Activated CD8-positive, alpha-beta T cell treated with anti-CD3 and anti-CD28 coated beads, Interleukin-2, amount 10 ng/mL, durations not matched to agents 7 days and 5 days (primary cell): Measurements from ENCODE around the gene TMEM9B. TPM values are rescaled to one million over a fixed set of nuclear protein-coding genes. Genes with fewer than 3 reads are reported as not detected.

ENCODE experiments used
- ATAC-seq: fragments of 150-1000 bp; cut with Tn5 transposase; one replicate; pipeline ENCODE4 v1.10.0; 2021; ENCODE audit warnings: moderate library complexity
- CTCF ChIA-PET: fragments of 350-600 bp; sonication (Branson Sonifier 250); formaldehyde crosslinking; loops from one replicate; lab custom pipeline; 2021; ENCODE audit warnings: antibody characterized with exemption; lab: Charles Lee
- POLR2A ChIA-PET: fragments of 350-600 bp; sonication (Branson Sonifier 250); formaldehyde crosslinking; loops from one replicate; lab custom pipeline; 2021; ENCODE audit warnings: antibody characterized with exemption; lab: Charles Lee
- DNase-seq: peaks from one replicate; pipeline ENCODE4 v3.0.0-alpha.2; 2020
- H3K27ac Mint-ChIP-seq: one replicate; pipeline ENCODE4 v1.8.0; 2021; ENCODE audit warnings: mild to moderate bottlenecking, mixed read lengths
- H3K27me3 Mint-ChIP-seq: one replicate; pipeline ENCODE4 v1.8.0; 2021; ENCODE audit warnings: low read depth, mixed read lengths
- H3K36me3 Mint-ChIP-seq: one replicate; pipeline ENCODE4 v1.8.0; 2021; ENCODE audit warnings: low read depth, mixed read lengths
- H3K4me1 Mint-ChIP-seq: one replicate; pipeline ENCODE4 v1.8.0; 2021; ENCODE audit warnings: low read depth, mixed read lengths
- H3K4me3 Mint-ChIP-seq: one replicate; pipeline ENCODE4 v1.8.0; 2021; ENCODE audit warnings: mild to moderate bottlenecking, mixed read lengths
- H3K9me3 Mint-ChIP-seq: one replicate; pipeline ENCODE4 v1.8.0; 2022; ENCODE audit warnings: mixed read lengths; ENCODE audit not compliant: insufficient read depth
- total RNA-seq, 2 experiments: library from RNA; stranded (reverse); gene quantifications; one replicate each; pipeline ENCODE4 v1.2.3, GENCODE V29; 2021

Gene TMEM9B
- total RNA-seq, 2 experiments from 2014 or later: 28.9 to 30.9 TPM

DNA sequence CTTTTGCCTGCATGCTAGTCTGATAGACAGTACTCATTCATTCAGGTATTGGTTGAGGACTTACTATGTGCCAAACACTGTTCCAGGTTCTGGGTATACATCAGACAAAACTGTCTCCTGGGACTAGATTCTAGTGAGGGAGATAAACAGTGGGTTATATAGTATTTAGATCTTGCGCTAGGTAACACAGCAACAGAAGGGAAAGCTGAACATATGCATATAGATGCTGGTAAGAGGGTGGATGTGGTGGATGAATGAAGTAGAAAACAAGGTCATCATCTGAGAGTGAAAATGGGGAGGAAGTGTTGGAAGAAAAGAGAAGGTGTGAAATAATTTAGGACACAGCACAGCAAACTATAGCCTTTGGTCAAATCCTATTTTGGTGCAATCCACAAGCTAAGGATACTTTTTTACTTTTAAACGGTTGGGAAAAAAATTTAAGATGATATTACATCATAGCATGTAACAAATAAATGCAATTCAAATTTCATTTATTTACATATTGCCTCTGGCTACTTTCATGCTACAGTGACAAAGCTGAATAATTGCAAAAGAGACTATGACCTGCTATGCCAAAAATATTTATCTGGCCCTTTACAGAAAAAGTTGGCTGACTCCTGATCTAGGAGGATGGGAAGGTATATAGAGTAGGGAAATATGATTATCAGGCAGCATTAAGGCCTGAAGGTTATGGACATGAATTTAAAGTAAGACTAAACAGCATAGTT lies 7.1 kb upstream of the TMEM9B start:
- Mint-ChIP-seq H3K27me3 (no peaks in the 10 kb centered on the region), H3K27ac (no peak overlapping the region), H3K4me1 (peaks cover 3% of the 10 kb centered on the region), H3K4me3 (no peak overlapping the region), H3K36me3 (no peaks in the 10 kb centered on the region), H3K9me3 (no peaks in the 10 kb centered on the region)
- ATAC-seq (no peak), DNase-seq (no peak)
- ChIA-PET CTCF (interaction anchor here (0.6 to 1.7 kb wide), 2 partner anchors 12 to 179 kb away, joined by 3 to 6 read pairs; no protein-coding TSS in a partner anchor), POLR2A (no interaction called here)

DNA sequence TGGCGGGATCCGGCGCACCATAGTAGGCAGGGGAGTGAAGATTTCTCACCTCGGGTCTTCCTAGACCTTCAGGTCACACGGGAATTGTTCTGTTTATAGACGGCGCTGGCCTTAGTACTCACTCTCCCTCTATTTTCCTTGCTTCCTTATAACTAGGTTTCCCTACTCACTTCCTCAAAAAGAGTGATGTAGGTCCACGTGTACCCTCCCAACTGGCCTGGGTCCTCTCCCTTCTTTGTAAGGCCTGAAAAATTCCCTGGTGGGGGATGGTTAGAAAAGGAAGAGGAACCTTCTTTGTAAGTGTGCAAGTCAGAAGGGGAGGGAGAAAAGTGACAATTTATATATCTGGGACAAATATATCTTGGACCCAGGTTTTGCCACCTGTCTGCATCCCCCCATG lies 2.9 kb upstream of the TMEM9B start:
- Mint-ChIP-seq H3K4me1 (peaks cover 19% of the 10 kb centered on the region), H3K4me3 (no peak overlapping the region), H3K27ac (no peak overlapping the region), H3K36me3 (no peaks in the 10 kb centered on the region), H3K9me3 (no peaks in the 10 kb centered on the region), H3K27me3 (no peaks in the 10 kb centered on the region)
- ChIA-PET CTCF (interaction anchor here (1.1 to 1.5 kb wide), 2 partner anchors 10 to 50 kb away, joined by 3 read pairs; no protein-coding TSS in a partner anchor), POLR2A (no interaction called here)
- ATAC-seq (no peak), DNase-seq (no peak)

DNA sequence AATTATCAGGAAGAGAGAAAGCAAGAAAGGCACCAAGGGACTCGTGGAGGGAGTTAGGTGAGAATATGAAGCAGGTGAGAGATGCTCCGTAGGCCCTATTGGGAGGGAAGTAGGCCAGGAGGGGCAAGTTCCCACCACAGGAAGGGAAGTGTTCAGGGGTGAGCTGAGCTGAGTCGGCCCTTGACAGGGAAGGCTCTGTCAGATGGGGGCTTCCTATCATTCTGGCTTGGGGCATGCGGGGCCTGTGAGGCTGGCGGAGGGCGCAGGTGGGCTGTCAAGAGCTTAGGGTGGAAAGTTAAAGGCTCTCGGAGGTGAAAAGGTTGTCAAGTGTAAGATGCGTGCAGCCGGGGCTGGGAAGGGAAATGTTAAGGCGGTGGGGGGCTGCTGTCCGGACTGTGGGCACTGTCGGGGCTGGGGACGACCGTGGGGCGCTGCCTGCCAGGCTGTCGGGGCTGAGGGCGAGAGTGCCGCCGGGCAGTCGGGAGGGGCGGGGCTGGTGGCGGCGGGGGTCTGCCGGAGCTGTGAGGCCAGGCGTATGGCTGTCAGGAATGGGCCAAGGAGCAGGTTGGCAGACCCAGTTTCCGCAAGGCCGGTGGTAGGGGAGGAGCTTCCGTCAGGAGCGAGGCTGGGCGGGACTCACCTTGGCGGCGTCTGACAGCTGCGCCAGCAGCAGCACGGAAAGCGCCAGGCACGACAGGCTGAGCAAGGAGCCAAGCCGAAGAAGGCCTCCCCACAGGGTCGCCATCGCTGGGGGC lies 496 bp downstream of the TMEM9B start:
- Mint-ChIP-seq H3K27me3 (no peaks in the 10 kb centered on the region), H3K4me3 (peak overlapping the region; percentile 94), H3K4me1 (peaks cover 35% of the 10 kb centered on the region), H3K27ac (peak overlapping the region; percentile 94), H3K9me3 (no peaks in the 10 kb centered on the region), H3K36me3 (peaks cover 6% of the 10 kb centered on the region)
- ATAC-seq (peak; percentile 79), DNase-seq (peak; percentile 86)
- ChIA-PET CTCF (interaction anchor here (1.4 to 3.0 kb wide), 5 partner anchors 34 to 543 kb away, joined by 5 to 21 read pairs (median 9); no protein-coding TSS in a partner anchor), POLR2A (interaction anchor here (0.6 to 2.2 kb wide), 15 partner anchors 14 to 285 kb away, joined by 3 to 14 read pairs (median 3); partner anchors contain the start of genes AKIP1, RPL27A and TRIM66)

DNA sequence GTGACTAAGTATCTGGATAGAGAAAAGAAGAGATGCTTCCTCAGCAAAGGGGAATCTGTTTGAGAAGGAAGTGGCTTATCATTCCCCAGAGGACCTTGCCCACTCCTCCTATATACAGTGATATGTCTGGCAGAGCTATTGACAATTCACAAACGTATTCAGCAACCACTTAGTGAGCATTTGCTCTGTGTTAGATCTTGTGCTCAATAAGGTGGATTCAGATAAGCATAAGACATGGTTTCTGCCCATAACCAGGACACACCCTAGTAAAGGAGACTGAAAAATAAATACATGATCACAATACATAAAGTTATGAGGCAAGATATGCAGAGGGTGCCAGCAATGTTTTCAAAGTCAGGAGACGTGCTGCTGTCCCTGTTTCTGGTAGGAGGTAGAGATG lies 1.4 kb downstream of the TMEM9B start:
- Mint-ChIP-seq H3K27ac (peak overlapping the region; percentile 71), H3K9me3 (no peaks in the 10 kb centered on the region), H3K27me3 (no peaks in the 10 kb centered on the region), H3K4me3 (peak overlapping the region; percentile 94), H3K4me1 (peaks cover 38% of the 10 kb centered on the region), H3K36me3 (peaks cover 6% of the 10 kb centered on the region)
- no peak for ATAC-seq
- ChIA-PET POLR2A (interaction anchor here (1.8 to 2.2 kb wide), 2 partner anchors 37 to 280 kb away, joined by 9 to 14 read pairs; partner anchors contain the start of genes RPL27A and TRIM66), CTCF (interaction anchor here (1.0 to 3.0 kb wide), 4 partner anchors 48 to 311 kb away, joined by 3 to 21 read pairs (median 12); no protein-coding TSS in a partner anchor)
- DNase-seq: no peak

DNA sequence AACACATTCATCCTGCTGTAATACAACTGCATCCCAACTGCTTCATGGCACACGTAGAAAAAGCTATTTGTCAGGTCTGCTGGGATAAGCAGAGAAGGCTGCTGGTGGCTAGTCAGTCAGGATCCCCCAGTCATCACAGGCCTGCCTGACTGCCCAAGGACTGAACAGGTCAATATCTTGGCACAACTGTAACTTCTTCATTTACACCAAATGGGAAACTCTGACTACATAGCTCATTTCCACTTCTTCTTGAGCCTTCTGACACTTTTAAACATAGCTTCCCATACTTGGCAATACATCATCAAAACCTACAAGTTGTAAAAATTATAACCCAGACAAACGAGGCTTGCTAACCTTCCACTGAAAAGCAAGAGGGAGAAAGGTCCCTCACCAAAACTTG lies 2.8 kb downstream of the TMEM9B start:
- DNase-seq (no peak), ATAC-seq (no peak)
- Mint-ChIP-seq H3K4me1 (peaks cover 45% of the 10 kb centered on the region), H3K9me3 (no peaks in the 10 kb centered on the region), H3K4me3 (no peak overlapping the region), H3K36me3 (peaks cover 12% of the 10 kb centered on the region), H3K27me3 (no peaks in the 10 kb centered on the region), H3K27ac (no peak overlapping the region)
- ChIA-PET CTCF (interaction anchor here (0.7 to 6.5 kb wide), 7 partner anchors 14 to 545 kb away, joined by 3 to 141 read pairs (median 3); partner anchors contain the start of gene AKIP1), POLR2A (interaction anchor here (1.0 to 2.7 kb wide), 2 partner anchors 90 to 279 kb away, joined by 3 to 12 read pairs; partner anchors contain the start of genes RPL27A and TRIM66)

DNA sequence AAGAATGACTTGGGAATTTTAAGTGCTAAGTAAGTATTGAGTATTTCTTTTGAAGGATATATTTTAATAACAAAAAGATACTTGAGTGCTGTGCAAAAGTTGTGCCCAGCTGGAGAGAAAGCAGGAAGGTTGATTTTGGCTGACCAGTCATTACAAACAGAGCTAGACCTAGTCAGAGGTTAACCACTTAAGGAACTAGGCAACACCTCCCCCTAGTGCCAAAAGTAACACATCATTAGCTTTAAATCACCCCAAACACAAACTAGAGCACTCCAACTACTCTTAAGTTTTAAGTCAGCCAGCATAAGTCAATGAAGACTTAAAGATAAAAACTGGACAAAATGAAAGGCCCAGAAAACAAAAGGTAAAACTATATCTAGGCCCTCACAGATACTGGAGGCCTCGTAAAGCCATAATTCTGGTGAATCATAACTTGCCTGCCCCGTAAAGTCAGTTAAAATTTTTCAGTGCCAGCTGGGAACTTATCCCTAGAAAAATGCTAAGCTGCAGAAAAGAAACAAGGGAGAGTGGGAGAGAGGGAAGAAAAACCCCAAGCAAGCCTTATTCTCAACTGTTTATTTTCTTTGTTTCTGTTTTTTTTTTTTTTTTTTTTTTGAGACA lies 4.6 kb downstream of the TMEM9B start:
- H3K27me3 Mint-ChIP-seq: no peaks in the 10 kb centered on the region
- CTCF ChIA-PET: interaction anchor here (0.6 to 6.5 kb wide), 39 partner anchors 11 to 860 kb away, joined by 3 to 141 read pairs (median 4); partner anchors contain the start of genes AKIP1, ASCL3, RPL27A and TRIM66

DNA sequence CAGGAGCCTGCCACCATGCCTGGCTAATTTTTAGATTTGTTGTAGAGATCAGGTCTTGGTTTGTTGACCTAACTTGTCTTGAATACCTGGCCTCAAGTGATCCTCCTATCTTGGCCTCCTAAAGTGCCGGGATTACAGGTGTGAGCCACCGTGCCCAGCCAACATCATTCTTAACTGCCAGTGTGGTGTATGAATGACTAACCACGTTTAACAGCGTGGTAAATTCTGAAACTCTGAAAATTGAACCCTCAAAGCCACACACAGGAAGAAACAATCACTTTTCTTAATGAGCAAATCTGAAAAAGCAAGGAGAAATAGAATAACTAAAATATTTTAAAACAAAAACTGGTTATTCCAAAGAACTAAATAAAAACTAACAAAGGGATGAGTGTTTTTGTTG lies 7.4 kb downstream of the TMEM9B start:
- H3K36me3 Mint-ChIP-seq: peaks cover 37% of the 10 kb centered on the region
- no peak for ATAC-seq
- no peak overlapping the region for H3K27ac Mint-ChIP-seq
- ChIA-PET CTCF (interaction anchor here (0.5 to 6.5 kb wide), 6 partner anchors 10 to 645 kb away, joined by 3 to 141 read pairs (median 3); no protein-coding TSS in a partner anchor), POLR2A (interaction anchor here (0.6 kb wide), 1 partner anchor 11 kb away, joined by 3 read pairs; no protein-coding TSS in a partner anchor)
- peaks cover 30% of the 10 kb centered on the region for H3K4me1 Mint-ChIP-seq
- no peak for DNase-seq
- no peak overlapping the region for H3K4me3 Mint-ChIP-seq
- no peaks in the 10 kb centered on the region for H3K9me3 Mint-ChIP-seq
- H3K27me3 Mint-ChIP-seq: no peaks in the 10 kb centered on the region

More for the DNA sequence above, 4.6 kb downstream of the TMEM9B start:
- H3K4me3 Mint-ChIP-seq: no peak overlapping the region
- no peaks in the 10 kb centered on the region for H3K9me3 Mint-ChIP-seq
- H3K27ac Mint-ChIP-seq: peak overlapping the region; percentile 12
- POLR2A ChIA-PET: interaction anchor here (0.6 to 2.7 kb wide), 5 partner anchors 11 to 277 kb away, joined by 3 to 12 read pairs (median 5); partner anchors contain the start of genes RPL27A and TRIM66
- peak; percentile 59 for DNase-seq
- H3K4me1 Mint-ChIP-seq: peaks cover 38% of the 10 kb centered on the region
- peaks cover 19% of the 10 kb centered on the region for H3K36me3 Mint-ChIP-seq
- peak; percentile 17 for ATAC-seq

DNA sequence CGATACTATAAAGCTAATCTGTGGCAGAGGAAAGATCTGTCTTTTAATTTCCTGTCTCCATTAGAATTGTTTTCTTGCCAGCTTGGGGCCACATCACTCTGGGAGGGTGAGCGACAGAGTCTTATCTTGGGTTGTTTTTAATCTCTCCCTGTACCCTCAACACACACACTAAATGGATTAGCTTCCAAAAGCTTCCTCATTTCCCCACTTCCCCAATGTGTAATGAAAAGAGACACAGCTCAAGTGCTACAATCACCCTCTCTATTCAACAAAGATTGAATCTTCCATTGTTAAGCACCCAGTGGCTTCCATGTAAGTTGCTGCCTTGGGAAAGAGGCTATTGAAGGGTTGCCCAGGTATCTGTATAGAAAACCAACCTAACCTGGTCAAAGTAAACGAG lies 15.4 kb downstream of the TMEM9B start:
- peaks cover 4% of the 10 kb centered on the region for H3K27me3 Mint-ChIP-seq
- no peak overlapping the region for H3K27ac Mint-ChIP-seq
- ChIA-PET POLR2A (interaction anchor here (1.2 to 1.8 kb wide), 2 partner anchors 10 to 15 kb away, joined by 3 to 5 read pairs; partner anchors contain the start of gene TMEM9B), CTCF (interaction anchor here (1.0 to 5.3 kb wide), 3 partner anchors 8 to 34 kb away, joined by 3 to 27 read pairs (median 15); no protein-coding TSS in a partner anchor)
- H3K36me3 Mint-ChIP-seq: peaks cover 50% of the 10 kb centered on the region
- H3K4me3 Mint-ChIP-seq: no peak overlapping the region
- H3K9me3 Mint-ChIP-seq: no peaks in the 10 kb centered on the region
- H3K4me1 Mint-ChIP-seq: peaks cover 2% of the 10 kb centered on the region
- DNase-seq: no peak
- ATAC-seq: no peak

DNA sequence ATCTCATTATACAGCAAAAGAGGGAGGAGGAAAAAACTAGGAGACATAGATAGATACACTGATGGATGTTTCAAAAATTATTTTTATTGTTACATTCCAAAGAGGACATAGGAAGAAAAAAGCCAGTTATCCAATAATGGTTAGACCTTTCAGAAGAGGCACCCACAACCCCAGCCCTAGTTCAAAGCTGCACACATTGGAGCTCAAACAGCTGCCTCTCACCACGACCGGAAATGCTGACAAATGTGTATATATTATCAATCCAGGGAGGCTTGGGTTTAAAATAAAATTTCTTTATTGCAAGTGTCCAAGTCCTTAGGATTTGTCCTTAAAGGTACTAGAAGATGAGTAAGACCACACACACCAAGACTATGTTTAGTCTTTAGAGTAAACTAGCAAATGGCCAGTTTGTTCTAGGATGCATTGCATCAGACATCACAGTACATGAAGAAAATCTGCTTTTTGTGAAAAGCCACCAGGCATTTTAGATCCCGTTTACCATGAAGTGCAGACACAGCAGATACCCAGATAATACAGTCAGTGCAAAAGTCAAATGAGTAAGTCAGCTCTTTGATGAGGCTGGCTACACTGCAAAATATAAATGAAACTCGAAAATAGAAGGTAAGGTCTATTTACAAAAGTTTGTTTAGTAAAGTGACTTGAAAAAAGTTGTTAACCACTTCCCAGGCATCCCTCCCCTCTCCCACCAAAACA lies 16.9 kb downstream of the TMEM9B start:
- POLR2A ChIA-PET: interaction anchor here (1.8 kb wide), 1 partner anchor 12 kb away, joined by 5 read pairs; no protein-coding TSS in a partner anchor

DNA sequence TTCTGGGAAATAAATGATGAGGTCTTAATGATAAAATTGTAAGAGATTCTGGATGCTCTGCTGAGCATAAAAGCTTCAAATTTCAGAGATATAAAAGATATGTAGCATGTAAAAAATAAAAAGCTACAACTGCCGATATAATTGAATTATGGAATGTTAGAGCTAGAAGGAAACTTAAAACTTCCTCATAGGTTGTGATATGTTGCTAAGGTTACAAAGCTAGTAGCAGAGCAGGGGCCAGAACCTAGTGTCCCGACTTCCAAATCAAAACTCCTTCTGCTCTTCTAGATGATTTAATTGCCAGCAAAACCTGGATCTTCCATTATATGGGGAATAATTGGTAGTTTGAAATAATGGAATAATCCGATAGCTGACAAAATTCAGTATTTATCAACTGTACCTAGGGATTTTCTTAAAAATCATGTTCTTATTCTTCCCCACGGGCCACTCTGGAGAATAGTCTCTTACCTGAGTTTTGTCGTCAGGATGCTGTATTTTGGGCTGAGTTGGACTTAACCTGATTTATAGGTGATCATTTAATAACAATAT lies 21.6 kb downstream of the TMEM9B start, which contains the start of gene ASCL3:
Gene ASCL3 (minus strand): TSS at position 499 of the 549 bp plus-strand sequence. CDS start 4,855 bp downstream, outside the sequence.
- ChIA-PET CTCF (interaction anchor here (1.0 to 1.2 kb wide), 2 partner anchors 17 to 29 kb away, joined by 3 to 4 read pairs; no protein-coding TSS in a partner anchor), POLR2A (no interaction called here)
- ATAC-seq (no peak), DNase-seq (no peak)
- Mint-ChIP-seq H3K4me3 (no peak within 1 kb of the TSS), H3K4me1 (no peaks in the 10 kb centered on the region), H3K36me3 (peaks cover 9% of the 10 kb centered on the region), H3K27ac (no peak within 1 kb of the TSS), H3K27me3 (peaks cover 23% of the 10 kb centered on the region), H3K9me3 (no peaks in the 10 kb centered on the region)

More for the DNA sequence above, 16.9 kb downstream of the TMEM9B start:
- H3K9me3 Mint-ChIP-seq: no peaks in the 10 kb centered on the region
- ATAC-seq (no peak), DNase-seq (no peak)
- peaks cover 6% of the 10 kb centered on the region for H3K27me3 Mint-ChIP-seq
- H3K4me3 Mint-ChIP-seq: no peak overlapping the region
- H3K27ac Mint-ChIP-seq: no peak overlapping the region
- peaks cover 37% of the 10 kb centered on the region for H3K36me3 Mint-ChIP-seq
- peaks cover 2% of the 10 kb centered on the region for H3K4me1 Mint-ChIP-seq
- CTCF ChIA-PET: interaction anchor here (5.3 kb wide), 1 partner anchor 12 kb away, joined by 27 read pairs; no protein-coding TSS in a partner anchor
